RPMI7951 (cell line): ENCODE measurements around the gene WDR77. TPM values are rescaled to one million over a fixed set of nuclear protein-coding genes. Genes with fewer than 3 reads are reported as not detected.

ENCODE experiments used
- DNase-seq: peaks from one replicate; pipeline ENCODE4 v3.0.0-alpha.2; 2012; ENCODE audit warnings: low read depth
- total RNA-seq: library from RNA; depleted of rRNA; stranded (reverse); fragments of >200 nt; shearing (Covaris generic); gene quantifications from 2 replicates; pipeline ENCODE4 v1.2.3, GENCODE V29; 2014

The WDR77 gene
- total RNA-seq, 1 experiment from 2014 or later = 62.8 TPM

GRCh38 chr1:111439461-111440351, 9.3 kb downstream of the WDR77 start:
- no peak for DNase-seq

GRCh38 chr1:111436726-111437125, 12.3 kb downstream of the WDR77 start:
- no peak for DNase-seq

GRCh38 chr1:111424281-111424680, 24.8 kb downstream of the WDR77 start:
- no peak for DNase-seq

- peak; percentile 64 for DNase-seq
Measured at GRCh38 chr1:111422546-111423391, 26.3 kb downstream of the WDR77 start.

- DNase-seq = no peak
Measured at GRCh38 chr1:111420377-111420776, 28.7 kb downstream of the WDR77 start.

GRCh38 chr1:111419037-111419436, 30.0 kb downstream of the WDR77 start:
- DNase-seq = no peak

- no peak for DNase-seq
Measured at GRCh38 chr1:111417755-111418154, 31.3 kb downstream of the WDR77 start.

- DNase-seq = no peak
Measured at GRCh38 chr1:111415461-111415860, 33.6 kb downstream of the WDR77 start.

GRCh38 chr1:111414756-111415155, 34.3 kb downstream of the WDR77 start:
- no peak for DNase-seq

GRCh38 chr1:111412839-111413238, 36.2 kb downstream of the WDR77 start:
- peak; percentile 26 for DNase-seq

GRCh38 chr1:111407301-111407700, 41.8 kb downstream of the WDR77 start:
- no peak for DNase-seq

- DNase-seq = peak; percentile 21
Measured at GRCh38 chr1:111406321-111406768, 42.7 kb downstream of the WDR77 start.

- no peak for DNase-seq
Measured at GRCh38 chr1:111404588-111404987, 44.5 kb downstream of the WDR77 start.

- DNase-seq = no peak
Measured at GRCh38 chr1:111402083-111402482, 47.0 kb downstream of the WDR77 start.

GRCh38 chr1:111399792-111400610, 49.1 kb downstream of the WDR77 start:
- peak; percentile 37 for DNase-seq

GRCh38 chr1:111392460-111392945, 56.6 kb downstream of the WDR77 start:
- no peak for DNase-seq

- no peak for DNase-seq
Measured at GRCh38 chr1:111392042-111392441, 57.0 kb downstream of the WDR77 start.
